SU-DHL-6 (cell line): Measurements from ENCODE around the gene SAPCD2.

Experiments used
- H2AFZ ChIP-seq: fragments of 200-600 bp; sonication (generic); 2 replicates; pipeline ENCODE4 v1.6.1; 2014; ENCODE audit warnings: low read depth, mild to moderate bottlenecking, moderate library complexity, mixed read lengths, antibody characterized with exemption, low read length; ENCODE audit not compliant: severe bottlenecking
- H3F3A ChIP-seq: fragments of 200-600 bp; shearing (Covaris generic); 2 replicates; pipeline ENCODE4 v1.6.0; 2016; ENCODE audit warnings: antibody characterized with exemption, mild to moderate bottlenecking; ENCODE audit not compliant: insufficient read depth
- H3K27ac ChIP-seq: fragments of 200-600 bp; sonication (generic); 2 replicates; pipeline ENCODE4 v1.5.1; 2016; ENCODE audit warnings: low read depth, mild to moderate bottlenecking, low read length, moderate library complexity, mixed read lengths
- H3K27me3 ChIP-seq: fragments of 200-600 bp; sonication (generic), shearing (Covaris generic); 2 replicates; pipeline ENCODE4 v1.6.0; 2014; ENCODE audit warnings: mild to moderate bottlenecking, low read length
- H3K36me3 ChIP-seq: fragments of 200-600 bp; sonication (generic); 2 replicates; pipeline ENCODE4 v1.6.1; 2014; ENCODE audit warnings: mild to moderate bottlenecking, low read length, mixed read lengths
- H3K4me2 ChIP-seq: fragments of 300-600, 200-600 bp; shearing (Covaris generic), sonication (generic); 2 replicates; pipeline ENCODE4 v1.6.0; 2014; ENCODE audit warnings: low read length, low read depth, mild to moderate bottlenecking; ENCODE audit not compliant: poor library complexity, severe bottlenecking
- H3K4me3 ChIP-seq: fragments of 200-600 bp; sonication (generic); 2 replicates; pipeline ENCODE4 v1.5.1; 2014; ENCODE audit warnings: antibody characterized with exemption, low read length, mild to moderate bottlenecking, mixed read lengths; ENCODE audit not compliant: insufficient read depth, poor library complexity, severe bottlenecking
- H3K79me2 ChIP-seq: fragments of 200-600 bp; sonication (generic); 2 replicates; pipeline ENCODE4 v1.6.1; 2014; ENCODE audit warnings: mild to moderate bottlenecking, low read length, moderate library complexity; ENCODE audit not compliant: insufficient read depth
- H3K9ac ChIP-seq: fragments of 200-600 bp; sonication (generic); 2 replicates; pipeline ENCODE4 v1.7.0; 2014; ENCODE audit warnings: mild to moderate bottlenecking, low read length
- H3K9me2 ChIP-seq: fragments of 200-600 bp; sonication (generic); replicated peaks from 2 replicates; pipeline ENCODE4 v1.6.1; 2014; ENCODE audit warnings: low read length; ENCODE audit not compliant: insufficient read depth
- H3K9me3 ChIP-seq: fragments of 200-600 bp; sonication (generic); 2 replicates; pipeline ENCODE4 v1.6.1; 2014; ENCODE audit warnings: low read length, mixed read lengths; ENCODE audit not compliant: insufficient read depth
- H4K20me1 ChIP-seq: fragments of 200-600 bp; sonication (generic); 2 replicates; pipeline ENCODE4 v1.6.1; 2014; ENCODE audit warnings: low read depth, mild to moderate bottlenecking, antibody characterized with exemption, low read length, moderate library complexity, mixed read lengths
- CTCF ChIP-seq: fragments of 200-600 bp; sonication (generic); IDR thresholded peaks from one replicate; pipeline ENCODE4 v1.5.1; 2017; ENCODE audit warnings: antibody characterized with exemption, mild to moderate bottlenecking, low read length, moderate library complexity; ENCODE audit not compliant: insufficient read depth, poor library complexity, severe bottlenecking
- EZH2phosphoT487 ChIP-seq: fragments of 200-600 bp; sonication (generic), shearing (Covaris generic); conservative IDR thresholded peaks from 2 replicates; pipeline ENCODE4 v1.6.1; 2018; ENCODE audit warnings: mild to moderate bottlenecking, antibody characterized with exemption, low read length, moderate library complexity, mixed read lengths

SAPCD2 gene

GRCh38 chr9:137082925-137083290 is 12.6 kb upstream of the SAPCD2 start:
- Histone ChIP-seq H4K20me1 (no peaks in the 10 kb centered on the region), H3K9me3 (no peaks in the 10 kb centered on the region), H3K4me3 (no peak overlapping the region), H2AFZ (no peak overlapping the region), H3K4me2 (no peak overlapping the region), H3K27ac (no peak overlapping the region), H3K79me2 (peaks cover 9% of the 10 kb centered on the region; the same call in 1 of the 2 replicates), H3K9ac (no peak overlapping the region), H3K36me3 (no peaks in the 10 kb centered on the region), H3K27me3 (no peaks in the 10 kb centered on the region), H3K9me2 (no peaks in the 10 kb centered on the region), H3F3A (peaks cover 4% of the 10 kb centered on the region)
- no peak for TF ChIP-seq CTCF
- no peak for TF ChIP-seq EZH2phosphoT487

DNA sequence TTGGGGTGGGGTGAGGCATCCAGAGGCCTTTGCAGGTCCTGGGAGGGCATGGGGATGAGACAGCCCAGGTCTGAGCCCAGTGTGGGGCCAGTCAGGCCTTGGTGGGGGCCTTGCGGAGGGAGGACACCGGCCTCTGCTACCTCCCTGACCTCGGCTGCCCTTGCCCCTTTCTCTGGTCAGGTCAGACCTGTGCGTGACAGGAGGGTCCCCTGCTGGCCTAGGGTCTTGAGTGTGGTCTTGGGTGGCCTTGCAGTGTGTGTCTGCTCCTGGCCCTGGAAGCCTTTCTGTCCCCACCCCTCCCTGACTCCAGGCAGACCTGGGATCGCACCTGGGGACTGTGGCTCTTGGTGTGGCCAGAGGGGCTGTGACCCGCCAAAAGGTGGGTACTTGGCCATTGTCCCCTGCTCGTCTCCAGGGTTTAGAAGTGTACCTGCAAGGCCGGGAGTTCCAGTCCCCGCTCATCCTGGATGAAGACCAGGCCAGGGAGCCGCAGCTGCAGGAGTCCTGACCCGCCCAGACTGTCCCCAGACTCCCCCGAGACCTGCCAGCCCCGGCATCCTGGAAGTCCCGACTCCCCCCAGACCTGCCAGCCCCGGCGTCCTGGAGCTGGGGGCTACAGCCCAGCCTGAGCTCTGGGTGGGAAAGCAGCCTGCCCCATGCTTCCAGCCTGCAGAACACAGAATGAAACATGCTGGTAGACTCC is 12.0 kb upstream of the SAPCD2 start:
- TF ChIP-seq EZH2phosphoT487 (no peak), CTCF (no peak)
- H3K9ac ChIP-seq: no peak overlapping the region
- no peaks in the 10 kb centered on the region for H3K9me2 ChIP-seq
- peaks cover 4% of the 10 kb centered on the region; the same call in 1 of the 2 replicates for H3F3A ChIP-seq
- peaks cover 11% of the 10 kb centered on the region; the same call in 1 of the 2 replicates for H3K79me2 ChIP-seq
- no peaks in the 10 kb centered on the region for H3K27me3 ChIP-seq
- H3K4me2 ChIP-seq: no peak overlapping the region
- H3K36me3 ChIP-seq: no peaks in the 10 kb centered on the region
- H3K4me3 ChIP-seq: no peak overlapping the region
- H3K27ac ChIP-seq: no peak overlapping the region
- H4K20me1 ChIP-seq: no peaks in the 10 kb centered on the region
- H3K9me3 ChIP-seq: no peaks in the 10 kb centered on the region
- H2AFZ ChIP-seq: no peak overlapping the region

GRCh38 chr9:137080260-137081122 is 10.1 kb upstream of the SAPCD2 start:
- H3K36me3 ChIP-seq: no peaks in the 10 kb centered on the region
- H3K4me3 ChIP-seq: no peak overlapping the region
- peaks cover 12% of the 10 kb centered on the region for H3F3A ChIP-seq
- TF ChIP-seq EZH2phosphoT487: no peak
- H3K9me2 ChIP-seq: no peaks in the 10 kb centered on the region
- H3K9ac ChIP-seq: no peak overlapping the region
- H3K9me3 ChIP-seq: no peaks in the 10 kb centered on the region
- no peaks in the 10 kb centered on the region for H3K27me3 ChIP-seq
- peaks cover 11% of the 10 kb centered on the region; the same call in 1 of the 2 replicates for H3K79me2 ChIP-seq
- H4K20me1 ChIP-seq: no peaks in the 10 kb centered on the region
- H2AFZ ChIP-seq: no peak overlapping the region
- H3K27ac ChIP-seq: no peak overlapping the region
- H3K4me2 ChIP-seq: no peak overlapping the region
